Cerebellar cortex (tissue), 1 donor: Measurements from ENCODE around the gene IMPA2.

Experiments used
- DNase-seq: peaks from one replicate; pipeline ENCODE4 v3.0.0-alpha.2; 2015; ENCODE audit warnings: low spot score

Gene IMPA2

DNA sequence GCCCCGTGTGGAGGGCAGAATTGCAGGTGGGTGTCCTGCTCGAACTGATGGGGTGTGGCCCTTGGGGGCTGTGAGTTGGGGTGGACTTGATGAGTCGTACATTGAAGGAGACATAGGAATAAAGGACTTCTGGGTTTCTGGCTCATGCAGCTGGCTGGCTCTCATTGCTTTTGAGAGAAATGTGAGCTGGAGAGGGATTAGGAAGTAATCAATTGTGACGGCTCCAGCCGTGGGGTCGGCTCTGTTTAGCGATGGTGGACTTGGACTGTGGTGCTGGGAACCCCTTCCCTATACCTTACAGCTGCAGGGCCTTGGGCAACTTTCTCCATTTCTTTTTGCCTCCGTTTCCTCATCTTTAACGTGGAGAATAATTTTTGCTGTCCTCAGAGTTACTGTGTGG is 9.2 kb downstream of the IMPA2 start:
- no peak for DNase-seq

DNA sequence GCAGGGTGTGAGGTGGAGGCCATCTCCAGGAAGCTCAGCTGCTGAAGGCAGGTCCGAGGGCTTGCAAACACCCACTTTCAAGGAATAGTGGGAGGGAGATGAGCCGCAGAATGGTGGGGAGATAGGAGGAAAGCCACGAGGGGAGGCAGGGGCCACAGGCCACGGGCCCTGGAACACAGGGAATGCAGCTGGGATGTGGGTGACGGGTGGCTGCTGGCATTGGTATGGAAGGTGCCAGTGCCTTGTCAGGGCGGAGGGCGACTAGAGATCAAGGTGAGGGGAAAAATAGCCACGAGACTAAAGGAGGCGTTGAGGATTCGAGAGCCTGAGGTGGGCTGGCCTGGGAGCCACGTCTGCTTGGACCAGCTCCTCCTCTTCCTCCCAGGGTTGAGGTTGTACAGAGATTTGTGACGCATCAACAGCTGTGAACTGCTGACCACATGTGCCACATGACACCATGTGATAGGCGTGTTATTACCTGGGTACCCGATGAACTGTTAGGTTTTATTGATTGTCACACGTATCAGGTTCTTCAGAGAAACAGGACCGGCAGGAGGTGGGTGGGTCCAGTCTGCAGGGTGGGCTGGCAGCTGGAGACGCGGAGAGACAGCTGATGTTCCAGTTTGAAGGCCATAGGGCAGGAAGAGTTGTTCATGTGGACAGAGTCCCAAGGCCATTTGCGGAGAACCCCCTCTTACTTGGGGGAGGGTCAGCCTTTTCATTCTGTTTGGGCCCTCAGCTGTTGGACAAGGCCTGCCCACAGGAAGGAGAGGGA is 9.9 kb downstream of the IMPA2 start:
- no peak for DNase-seq

DNA sequence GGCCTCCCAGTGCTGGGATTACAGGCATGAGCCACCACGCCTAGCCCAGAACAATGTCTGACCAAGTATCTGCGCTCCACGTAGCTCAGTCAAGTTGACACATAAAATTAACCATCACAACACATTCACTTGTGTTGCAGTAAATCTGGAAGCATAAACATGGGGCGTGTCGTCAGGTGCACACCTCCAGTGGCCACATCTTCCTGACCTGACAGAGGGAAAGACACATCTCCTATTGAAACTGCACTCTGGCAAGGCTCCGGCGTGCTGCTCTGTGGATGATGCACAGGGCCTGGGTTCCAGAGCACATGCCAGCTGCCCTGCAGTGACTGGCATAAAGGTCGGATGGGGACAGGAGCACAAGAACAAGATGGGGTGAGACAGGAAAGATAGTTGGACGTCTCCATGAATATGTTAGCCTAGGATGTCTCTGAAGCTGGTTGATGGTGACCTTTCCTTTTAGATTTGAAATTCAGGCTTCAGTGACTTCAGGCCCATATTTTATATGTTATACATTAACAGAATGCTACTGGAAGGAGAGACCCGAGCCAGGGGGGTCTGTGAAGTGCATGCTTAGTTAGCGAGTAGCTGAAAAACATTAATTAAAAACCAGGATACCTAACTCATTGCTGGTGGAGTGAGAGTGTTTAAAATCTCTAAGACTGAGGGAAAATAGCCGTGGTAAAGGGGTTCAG is 10.9 kb downstream of the IMPA2 start:
- DNase-seq: no peak

DNA sequence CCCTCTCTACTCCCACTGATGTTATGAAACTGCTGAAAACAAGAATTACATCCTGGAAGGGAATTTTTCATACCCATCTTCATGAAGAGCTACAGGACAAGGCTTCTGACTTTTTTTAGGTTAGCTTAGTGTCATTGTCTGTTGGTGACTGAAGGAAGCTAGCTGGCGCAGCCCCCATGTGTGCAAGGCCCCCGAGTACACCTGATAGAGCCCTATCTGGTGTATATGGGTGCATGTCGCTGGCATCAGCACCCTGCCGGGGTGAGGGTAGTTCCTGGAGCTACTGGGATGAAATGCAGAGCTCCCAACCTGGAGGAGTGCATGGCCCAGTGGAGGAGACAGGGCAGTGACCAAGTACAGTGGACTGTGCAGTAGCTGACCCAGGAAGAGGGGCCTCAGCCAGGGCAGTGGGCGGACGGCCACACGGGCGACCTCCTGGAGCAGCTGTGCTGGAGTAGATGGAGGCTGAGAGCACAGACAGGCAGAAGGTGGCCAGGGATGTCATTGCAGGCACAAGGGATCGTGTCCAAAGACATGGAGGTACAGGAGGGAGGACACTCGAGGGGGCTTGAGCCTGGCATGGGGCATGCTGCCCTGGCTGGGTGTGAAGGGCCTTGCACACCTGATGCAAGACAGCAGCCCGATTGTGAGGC is 12.1 kb downstream of the IMPA2 start:
- DNase-seq: no peak

DNA sequence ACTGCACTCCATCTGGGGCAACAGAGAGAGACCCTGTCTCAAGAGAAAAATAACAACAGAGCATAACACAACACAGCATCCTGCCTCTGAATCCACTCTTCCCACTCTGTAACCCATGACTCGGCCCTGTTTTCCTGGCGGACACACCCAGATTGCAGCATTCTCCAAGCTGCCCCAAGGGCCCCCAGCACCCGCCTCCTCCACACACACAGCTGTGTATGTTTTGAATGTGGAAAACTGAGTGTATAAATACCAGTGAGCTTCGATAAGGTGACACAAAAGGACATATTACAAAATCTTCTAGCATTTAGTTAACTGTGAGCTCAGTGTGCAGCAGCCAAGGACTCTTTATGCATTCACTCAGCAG is 13.0 kb downstream of the IMPA2 start:
- no peak for DNase-seq

DNA sequence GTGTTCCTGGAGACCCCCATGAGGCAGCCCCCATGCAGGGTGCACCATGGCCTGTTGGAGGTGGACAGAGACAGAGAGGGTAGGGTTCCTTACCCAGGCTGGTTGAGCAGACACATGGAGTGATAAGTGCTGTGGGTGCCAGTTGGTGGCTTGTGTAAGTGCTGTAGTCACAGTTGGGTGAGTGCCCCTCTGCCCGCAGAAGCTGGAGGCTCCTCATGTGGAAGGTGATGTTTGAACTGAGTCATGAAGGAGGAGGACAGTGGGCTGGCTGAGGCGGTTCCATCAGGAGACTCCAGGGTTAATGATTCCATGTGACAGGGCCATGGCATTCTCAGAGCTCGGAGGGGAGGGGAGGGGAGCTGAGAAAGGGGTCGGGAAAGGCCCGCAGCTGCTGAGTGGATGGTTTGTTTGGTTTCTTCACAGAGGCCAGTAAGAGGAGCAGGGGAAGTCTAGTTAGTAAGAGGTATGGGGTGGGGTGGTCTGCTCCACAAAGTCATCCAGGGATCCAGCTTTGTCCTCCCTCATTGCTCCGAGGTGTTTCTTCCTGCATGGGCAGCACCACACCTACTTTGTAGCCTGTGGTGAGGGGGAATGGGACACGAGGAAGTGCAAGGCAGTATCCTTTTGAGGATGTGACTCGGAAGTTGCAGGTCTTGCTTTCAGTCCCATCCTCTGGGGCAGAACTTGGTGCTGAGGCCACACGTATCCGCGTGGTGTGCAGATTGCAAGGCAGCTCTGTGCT is 13.6 kb downstream of the IMPA2 start:
- DNase-seq: peak; percentile 11

DNA sequence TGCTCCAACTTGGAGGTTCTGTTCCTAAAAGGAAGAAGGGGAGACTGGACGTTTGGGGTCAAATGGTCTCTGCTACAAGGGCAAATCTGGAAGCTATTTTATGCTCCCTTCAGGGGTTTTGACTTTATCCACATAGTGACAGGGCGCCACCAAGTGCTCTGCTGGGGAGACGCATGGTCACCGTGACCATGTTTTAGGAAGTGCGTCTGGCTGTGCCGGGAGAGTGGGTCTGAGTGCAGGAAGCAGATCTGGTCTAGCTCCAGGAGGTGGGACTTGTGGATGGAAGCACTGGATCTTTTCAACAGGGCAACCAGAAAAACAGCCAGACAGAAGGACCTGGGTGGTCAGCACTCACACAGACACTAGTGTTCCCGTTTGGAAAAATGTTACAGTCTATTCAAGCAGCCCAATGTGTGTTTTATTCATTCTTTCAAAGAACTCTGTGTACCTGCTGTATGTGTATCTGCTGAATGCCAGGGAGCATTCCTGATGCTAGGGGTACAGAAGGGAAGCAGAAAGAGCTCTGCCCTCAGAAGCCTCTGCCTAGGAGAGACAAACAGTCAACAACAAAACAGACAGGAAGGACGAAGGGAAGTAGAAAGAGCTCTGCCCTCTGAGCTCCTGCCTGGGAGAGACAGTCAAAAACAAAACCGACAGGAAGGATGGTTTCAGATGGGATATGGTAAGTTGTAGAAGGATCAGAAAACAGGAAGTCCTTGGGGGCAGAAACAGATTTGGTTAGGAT is 14.3 kb downstream of the IMPA2 start:
- DNase-seq: peak; percentile 57

DNA sequence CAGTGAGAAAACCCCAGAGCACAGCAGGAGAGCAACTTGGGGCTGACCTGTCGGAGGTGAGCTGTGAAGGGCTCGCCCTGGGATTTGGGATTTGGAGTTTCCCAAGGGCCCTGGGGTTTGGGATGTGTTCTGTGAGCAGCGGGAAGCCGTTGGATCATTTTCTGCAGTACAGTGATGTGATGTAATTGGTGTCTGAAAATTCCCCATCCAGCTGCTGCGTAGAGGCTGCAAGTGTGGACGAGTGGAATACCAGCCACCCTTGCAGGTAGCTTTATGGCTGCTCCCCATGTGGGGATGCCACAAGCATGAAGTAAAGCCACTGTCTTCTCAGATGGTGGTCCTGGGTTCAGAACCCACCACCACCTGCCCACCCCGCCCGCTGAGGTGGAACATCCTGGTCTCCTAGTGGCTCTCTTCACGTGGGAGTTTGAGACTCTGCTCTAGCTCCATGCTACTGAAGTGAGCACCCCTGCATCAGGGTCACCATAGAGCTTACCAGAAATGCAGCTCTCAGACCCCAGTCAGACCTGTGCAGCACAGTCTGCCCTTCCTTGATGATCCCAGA is 15.0 kb downstream of the IMPA2 start:
- no peak for DNase-seq

DNA sequence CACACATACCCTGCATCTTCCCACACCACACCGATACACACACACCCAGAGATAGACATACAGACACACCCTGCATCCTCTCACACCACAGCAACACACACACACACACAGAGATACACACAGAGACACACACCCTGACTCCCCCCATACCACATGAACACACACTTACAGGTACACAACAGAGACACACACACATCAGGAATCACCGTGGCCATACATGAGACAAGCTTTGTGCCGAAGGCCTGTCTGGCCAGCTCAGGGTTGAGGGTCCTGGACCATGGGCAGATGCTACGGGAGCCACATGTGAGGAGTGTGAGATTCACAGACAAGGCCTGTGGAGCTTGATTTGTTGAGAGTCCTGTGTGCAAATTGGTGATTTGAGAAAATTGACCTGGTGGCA is 15.6 kb downstream of the IMPA2 start:
- no peak for DNase-seq

DNA sequence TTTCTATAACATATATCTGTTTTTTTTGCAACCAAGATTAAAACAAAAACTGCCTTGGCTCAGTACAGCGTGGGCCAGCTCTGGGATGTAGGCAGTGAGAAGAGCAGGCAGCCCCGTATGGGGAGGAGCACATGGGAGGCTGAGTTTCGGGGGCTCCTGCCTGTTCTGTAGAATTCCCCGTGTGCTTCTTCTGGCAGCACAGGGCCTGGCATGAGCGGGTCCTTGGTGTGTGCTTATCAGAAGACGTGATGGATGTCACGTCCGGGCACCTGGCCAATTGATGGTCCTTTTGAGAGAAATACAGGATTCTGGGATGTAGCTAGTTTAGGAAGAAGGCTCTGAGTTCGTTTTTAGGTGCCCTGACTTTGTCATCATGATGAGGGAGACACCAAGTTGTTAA is 16.2 kb downstream of the IMPA2 start:
- no peak for DNase-seq

DNA sequence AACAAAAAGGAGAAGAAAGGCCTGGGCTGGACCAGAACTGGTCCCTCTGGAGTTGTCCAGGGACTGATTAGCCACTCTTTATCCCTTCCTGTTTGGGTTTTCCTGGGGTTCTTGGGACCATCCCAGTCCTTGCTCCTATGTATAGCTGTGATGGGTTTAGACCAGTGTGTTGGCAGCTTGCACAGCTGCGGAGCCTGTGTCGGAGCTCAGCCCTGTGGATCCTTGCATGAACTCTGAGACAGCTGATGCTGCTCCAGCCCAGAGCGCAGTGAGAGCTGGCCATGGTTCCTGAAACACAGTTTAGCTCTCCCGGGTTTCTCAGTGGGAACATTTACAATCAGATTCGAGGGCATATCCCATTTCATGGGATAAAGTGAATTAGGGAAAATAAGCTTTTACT is 16.9 kb downstream of the IMPA2 start:
- no peak for DNase-seq

DNA sequence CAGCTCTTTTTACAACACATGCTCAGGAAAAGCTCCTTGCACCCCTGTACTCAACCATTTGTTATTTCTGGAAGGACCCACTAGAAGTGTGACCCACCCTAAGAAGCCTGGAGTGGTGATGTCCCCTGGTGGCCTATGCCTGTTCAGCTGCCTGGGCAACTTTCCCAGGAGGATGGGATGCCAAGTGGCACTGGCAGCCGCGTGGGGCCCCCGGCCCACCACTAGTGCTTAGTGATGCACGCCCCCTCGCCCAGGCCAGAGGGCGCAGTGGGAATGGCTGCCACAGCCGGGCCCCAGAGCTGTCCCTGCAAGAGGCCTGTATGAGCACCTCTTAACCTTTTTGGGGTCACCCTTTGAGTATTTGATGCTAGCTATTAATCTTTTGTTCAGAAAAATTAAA is 18.1 kb downstream of the IMPA2 start:
- no peak for DNase-seq

DNA sequence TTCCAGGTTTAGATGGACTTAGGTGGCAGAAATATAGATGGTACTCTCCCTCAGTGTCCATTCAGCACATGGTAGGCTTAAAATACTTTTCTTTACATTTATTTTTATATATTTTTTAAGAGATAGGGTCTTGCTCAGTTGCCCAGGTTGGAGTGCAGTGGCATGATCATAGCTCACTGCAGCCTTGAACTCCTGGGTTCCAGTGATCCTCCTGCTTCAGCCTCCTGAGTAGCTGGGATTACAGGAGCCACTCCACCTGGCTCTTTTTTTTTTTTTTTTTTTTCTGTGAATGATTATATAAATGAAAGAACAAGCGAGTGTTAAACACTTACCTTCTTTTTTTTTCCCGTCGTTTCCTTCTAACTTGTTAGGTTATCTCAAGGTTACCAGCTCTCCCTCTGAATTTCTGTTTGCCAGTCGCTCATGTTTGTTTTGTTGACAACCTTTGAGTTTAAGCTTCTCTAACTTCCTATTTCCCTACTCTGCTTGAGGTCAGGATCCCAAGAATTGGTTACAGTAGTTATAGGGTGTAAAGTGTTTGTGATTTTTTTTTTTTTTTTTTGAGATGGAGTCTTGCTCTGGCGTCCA is 18.9 kb downstream of the IMPA2 start:
- no peak for DNase-seq

DNA sequence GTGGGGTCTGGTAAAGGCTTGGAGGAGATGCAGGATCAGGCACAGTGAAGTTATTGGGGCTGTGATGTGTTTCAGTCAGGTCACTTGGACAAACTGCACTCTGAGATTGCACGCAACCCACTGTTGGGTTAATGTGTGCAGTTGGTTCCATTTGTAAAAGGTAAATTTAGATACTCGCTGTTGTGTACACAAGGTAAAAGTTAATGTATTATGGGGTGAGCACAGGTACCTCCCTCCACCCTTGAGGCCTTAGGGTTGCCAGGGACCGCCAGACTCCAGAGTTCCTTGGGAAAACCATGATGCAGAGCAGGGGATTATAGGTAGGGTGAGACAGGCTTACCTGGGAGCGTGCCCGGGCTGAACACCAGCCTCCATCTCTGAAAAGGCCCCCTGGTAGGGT is 20.1 kb downstream of the IMPA2 start:
- no peak for DNase-seq

DNA sequence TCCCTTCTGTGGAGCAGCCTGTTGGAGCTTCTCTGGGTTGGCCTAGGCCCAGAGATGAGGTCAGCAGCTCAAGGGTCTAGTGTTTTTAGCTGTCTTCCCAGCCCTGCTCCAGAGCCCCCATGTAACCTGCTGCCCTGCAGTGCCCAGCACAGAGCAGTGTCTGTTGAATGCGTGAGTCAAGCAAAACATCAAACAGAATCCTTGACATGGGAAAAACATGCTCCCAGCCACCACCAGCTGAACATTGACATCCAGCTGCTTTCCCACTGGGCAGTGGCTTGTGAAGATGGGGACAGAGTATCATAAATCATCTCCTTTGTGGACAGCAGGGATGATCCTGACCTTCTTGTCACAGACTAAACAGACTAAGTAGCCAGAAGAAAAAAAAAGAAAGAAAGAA is 22.6 kb downstream of the IMPA2 start:
- DNase-seq: no peak

DNA sequence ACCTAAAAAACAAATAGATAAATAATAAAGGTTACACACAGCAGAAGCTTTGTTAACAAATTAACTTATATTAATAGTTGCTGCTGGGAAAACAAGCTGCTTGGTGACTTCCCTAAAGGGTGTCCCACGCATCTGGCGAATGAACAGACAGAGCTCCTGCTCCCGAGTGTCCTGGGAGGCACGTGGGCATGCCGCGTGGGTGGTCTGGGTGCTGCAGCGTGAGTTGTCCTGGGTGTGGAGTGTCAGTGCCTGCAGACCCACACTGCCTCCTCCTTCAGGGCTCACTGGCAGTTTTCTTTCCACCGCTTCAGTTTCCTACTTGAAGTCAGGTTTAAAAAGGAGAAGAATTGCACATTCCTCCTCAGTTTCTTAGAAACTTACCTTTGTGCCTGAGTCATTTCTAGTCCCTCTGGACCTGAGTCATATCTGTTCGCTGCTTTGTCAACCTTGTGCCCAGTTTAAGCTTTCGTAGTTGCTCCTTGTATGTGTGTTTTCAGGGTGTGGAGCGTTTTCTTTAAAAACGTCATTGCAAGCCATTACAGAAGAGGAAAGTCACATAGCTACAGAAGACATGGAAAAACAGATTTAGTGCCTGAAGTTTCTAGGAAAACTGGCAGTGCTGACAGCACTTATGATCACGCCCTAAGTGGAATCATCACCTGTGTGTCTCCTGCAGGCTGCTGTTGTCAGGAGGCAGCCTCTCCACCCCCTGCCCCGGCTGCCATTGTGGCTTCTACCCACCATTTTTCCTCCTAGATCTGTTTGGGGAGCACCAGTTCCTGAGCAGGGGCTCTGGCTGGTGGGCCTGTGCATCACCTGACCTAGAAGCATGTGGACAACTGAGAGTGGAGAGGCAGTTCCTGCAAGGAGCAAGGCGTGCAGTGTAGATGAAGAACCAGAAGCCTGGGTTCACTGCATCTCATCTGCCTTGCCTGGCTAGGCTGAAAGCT is 24.5 kb downstream of the IMPA2 start:
- DNase-seq: no peak

DNA sequence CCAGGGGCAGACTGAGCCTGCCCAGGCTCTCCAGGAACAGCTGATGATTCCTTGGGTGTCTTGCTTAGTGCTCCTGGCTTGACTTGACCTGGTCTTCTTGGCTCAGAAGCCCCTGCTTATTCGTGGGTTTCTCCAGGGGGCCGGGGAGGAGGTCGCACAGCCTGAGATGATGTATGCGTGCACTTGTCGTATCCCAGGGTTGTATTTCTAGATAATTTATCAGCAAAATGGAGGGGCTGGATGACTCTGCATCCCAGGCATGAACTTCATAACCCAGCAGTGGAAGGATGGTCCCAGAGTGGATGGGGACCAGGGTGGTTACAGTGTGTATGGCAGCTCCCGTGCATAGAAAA is 25.2 kb downstream of the IMPA2 start:
- DNase-seq: no peak

DNA sequence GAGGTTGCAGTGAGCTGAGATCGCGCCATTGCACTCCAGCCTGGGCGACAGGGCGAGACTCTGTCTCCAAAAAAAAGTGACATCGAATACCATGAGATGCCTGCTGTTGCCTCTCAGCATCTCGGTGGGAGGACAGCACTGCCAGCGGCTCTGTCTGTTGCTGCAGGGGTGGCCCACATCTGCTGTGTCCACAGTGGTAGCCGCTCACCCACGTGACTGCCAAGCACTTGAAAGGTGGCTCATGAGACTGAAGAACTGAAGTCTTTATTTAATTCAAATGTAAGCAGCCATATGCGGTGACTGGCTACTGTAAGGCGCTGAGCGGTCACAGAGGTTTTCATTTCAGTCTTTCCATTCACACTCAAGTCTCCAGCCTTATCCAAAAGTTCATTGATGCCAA is 25.8 kb downstream of the IMPA2 start:
- no peak for DNase-seq

DNA sequence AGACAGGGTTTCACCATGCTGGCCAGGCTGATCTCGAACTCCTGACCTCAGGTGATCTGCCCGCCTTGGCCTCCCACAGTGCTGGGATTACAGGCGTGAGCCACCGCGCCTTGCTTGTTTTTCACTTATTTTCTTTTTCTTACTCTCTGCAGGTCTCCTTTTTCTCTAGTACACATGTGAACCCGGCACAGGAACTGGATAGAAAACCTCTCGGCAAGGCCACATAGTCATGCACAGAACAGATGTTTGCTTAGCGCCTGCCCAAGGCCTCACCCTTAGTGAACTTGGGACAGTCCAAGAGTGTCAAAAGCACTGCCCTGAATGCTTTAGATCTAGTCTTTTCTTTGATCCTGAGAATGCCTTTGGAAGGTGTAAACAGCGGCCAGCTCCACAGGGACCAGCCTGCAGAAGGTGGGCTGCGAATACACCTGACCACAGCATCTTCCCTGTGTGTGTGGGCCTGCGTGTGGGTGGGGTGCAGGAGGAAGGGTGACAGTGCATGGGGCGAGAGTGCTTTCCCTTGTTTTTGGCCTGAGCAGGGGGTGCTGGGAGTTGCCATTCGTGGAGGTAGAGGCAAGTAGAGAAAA is 27.0 kb downstream of the IMPA2 start:
- DNase-seq: no peak
